DMS114 treated with DMSO at 0.1 percent for 48 hours (cell line): ENCODE results near the gene STK35.
"Not testable (repeated sequence)": the region's sequence is repeated elsewhere in the genome, so short reads cannot be mapped to it uniquely, and the experiment has no call there.

ENCODE experiments used
- DNase-seq: peaks from one replicate; lab custom pipeline; 2025; ENCODE audit not compliant: unreplicated experiment; lab: John Stamatoyannopoulos, UW

STK35 gene

DNA sequence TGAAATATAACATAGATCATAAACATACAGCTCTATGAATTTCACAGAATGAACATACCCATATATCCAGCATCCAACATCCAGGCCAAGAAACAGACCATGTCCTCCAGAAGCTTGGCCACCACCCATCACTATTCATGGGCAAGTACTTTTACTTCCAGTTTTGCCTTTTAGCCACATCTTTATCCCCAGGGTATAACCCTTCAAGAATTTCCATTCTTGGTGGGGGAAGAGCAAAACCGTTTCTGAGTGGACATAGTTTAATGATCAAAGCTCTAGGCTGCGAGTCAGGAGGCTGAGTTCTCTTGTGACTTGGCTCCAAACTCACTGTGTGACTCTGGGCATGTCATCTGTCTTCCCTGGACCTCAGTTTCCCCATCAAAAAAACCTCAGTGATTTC lies 78.3 kb downstream of the STK35 start:
- DNase-seq, result no peak

DNA sequence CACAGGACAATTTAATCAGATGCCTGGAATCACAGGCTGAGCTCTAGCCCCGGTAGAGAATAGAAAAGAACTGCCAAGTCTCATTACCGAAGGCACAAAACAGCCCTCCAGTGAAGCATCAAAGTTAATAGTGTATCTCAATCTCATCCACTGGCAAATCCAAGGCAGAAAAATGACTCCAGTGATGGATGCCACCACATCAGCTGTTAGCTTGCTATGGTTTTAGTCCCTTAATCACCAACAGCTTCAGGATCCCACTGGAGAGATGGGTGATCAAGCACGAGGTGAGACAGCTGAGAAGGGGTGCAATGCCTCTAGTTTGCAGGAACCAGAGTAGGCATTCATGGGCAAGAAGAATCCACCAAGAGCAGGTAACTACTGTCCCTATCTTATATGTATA lies 81.8 kb downstream of the STK35 start:
- DNase-seq, result no peak

DNA sequence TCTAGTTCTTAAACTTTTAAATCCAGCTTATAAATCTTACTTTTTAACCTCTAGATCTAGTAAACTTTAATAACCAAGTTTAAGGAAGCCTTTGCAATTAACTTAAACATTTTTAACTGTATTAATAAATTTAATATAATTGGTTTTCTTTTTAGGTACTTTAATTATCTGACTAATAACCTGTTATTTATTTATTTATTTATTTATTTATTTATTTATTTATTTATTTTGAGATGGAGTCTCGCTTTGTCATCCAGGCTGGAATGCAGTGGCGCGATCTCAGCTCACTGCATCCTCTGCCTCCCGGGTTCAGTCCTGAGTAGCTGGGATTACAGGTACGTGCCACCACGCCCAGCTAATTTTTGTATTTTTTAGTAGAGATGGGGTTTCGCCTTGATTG lies 83.3 kb downstream of the STK35 start:
- DNase-seq, result not testable (repeated sequence)

DNA sequence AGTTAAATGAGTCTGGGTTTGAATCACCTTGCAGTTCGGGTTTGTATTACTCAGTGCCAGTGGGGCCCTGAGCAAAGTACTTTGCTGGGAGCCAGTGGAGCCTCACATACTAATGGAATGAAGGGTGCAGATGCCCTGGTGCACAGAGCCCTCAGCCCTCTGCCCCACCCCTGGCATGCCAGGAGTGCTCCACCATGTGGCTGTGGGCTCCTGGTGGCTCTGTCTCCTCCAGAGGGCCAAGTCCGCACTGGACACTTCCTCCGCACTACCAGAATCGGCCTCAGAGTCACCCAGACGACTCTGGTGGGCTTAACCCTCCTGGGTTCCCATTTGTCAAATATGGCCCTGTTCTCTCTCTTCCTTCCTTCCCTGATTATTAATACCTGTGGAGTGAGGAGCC lies 94.0 kb downstream of the STK35 start:
- no peak for DNase-seq

DNA sequence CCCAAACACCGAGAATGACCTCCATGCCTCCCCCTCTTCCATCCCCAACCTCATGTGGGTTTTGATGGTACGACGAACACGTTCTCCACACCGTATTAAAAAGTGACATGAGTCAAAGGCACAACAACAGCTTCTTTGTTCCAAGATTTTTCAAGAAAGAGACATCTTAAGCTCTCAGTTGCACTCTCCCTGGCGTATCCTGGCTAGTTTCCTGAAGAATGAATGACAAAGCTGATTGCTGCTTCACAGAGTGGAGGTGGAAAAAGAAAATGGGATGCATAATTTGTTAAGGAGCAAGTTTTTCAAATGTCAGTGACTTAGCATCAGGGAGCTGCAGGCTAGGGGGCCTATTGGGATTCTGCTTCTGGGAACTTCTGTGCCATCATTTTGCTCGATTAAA lies 95.5 kb downstream of the STK35 start:
- no peak for DNase-seq
